K562 (cell line): ENCODE results near the gene IPPK. TPM values are rescaled to one million over a fixed set of nuclear protein-coding genes. Genes with fewer than 3 reads are reported as not detected.

Source experiments
- ATAC-seq: fragments of 200-7000 bp; cut with Tn5 transposase; 3 replicates; pipeline ENCODE4 v1.9.1; 2020; ENCODE audit warnings: moderate library complexity
- BruUV-seq: library from RNA; stranded (reverse); fragments of 400-500 nt; replicated peaks from 2 replicates; lab custom pipeline; 2021; lab: Mats Ljungman, UMichigan
- CTCF ChIA-PET: fragments of 300-600 bp; formaldehyde crosslinking; extraction: SDS; loops from one replicate; lab custom pipeline; 2021; ENCODE audit warnings: low intra/inter-chr PET ratio; lab: Yijun Ruan, JAX
- POLR2A ChIA-PET: fragments of 300-600, 350-650 bp; sonication (Branson Sonifier 250); formaldehyde crosslinking; extraction: SDS; loops from one replicate; lab custom pipeline; 2021; ENCODE audit warnings: antibody characterized with exemption, inconsistent platforms; lab: Yijun Ruan, JAX
- DNase-seq, 4 experiments: peaks; one replicate each; pipeline versions ENCODE4 v3.0.0 to v3.0.0-alpha.2; 2011 to 2018; ENCODE audit warnings: low spot score in 3 of 4, mixed read lengths in 3 of 4; ENCODE audit errors: extremely low read depth in 1 of 4
- FAIRE-seq: peaks from 2 replicates; lab custom pipeline; 2011; peaks lifted over from hg19 to GRCh38; lab: Jason Lieb, UNC
- H2AFZ ChIP-seq: 2 replicates; pipeline ENCODE4 v1.6.0; 2011; ENCODE audit warnings: low read depth, low read length, control low read depth, inconsistent platforms
- H3K27ac ChIP-seq: fragments of 200-600 bp; 3 replicates; pipeline ENCODE4 v1.8.0; 2011; ENCODE audit warnings: low read depth, mild to moderate bottlenecking, control low read depth, inconsistent platforms, low read length, moderate library complexity, mixed read lengths; ENCODE audit errors: extremely low read depth
- H3K27me3 ChIP-seq, 2 experiments: fragments of 300-600 bp in 1 of 2; 2 replicates in 1 of 2; 3 replicates in 1 of 2; pipeline versions ENCODE4 v1.6.0 to v1.8.0; 2011; ENCODE audit warnings: inconsistent platforms in 2 of 2, low read length in 2 of 2, mild to moderate bottlenecking in 1 of 2, mixed read lengths in 1 of 2, moderate library complexity in 1 of 2; ENCODE audit not compliant: control insufficient read depth in 2 of 2, insufficient read depth in 2 of 2
- H3K36me3 ChIP-seq: fragments of 300-600 bp; 3 replicates; pipeline ENCODE4 v1.8.0; 2011; ENCODE audit warnings: mild to moderate bottlenecking, low read length, inconsistent platforms; ENCODE audit not compliant: control insufficient read depth, insufficient read depth
- H3K4me1 ChIP-seq, 2 experiments: fragments of 200-600 bp in 1 of 2; replicated peaks in 1 of 2; 2 replicates in 1 of 2; 3 replicates in 1 of 2; pipeline versions ENCODE4 v1.5.1 to v1.8.0; 2011; ENCODE audit warnings: inconsistent platforms in 2 of 2, low read length in 2 of 2, mild to moderate bottlenecking in 1 of 2, mixed read lengths in 1 of 2, moderate library complexity in 1 of 2; ENCODE audit not compliant: control insufficient read depth in 2 of 2, insufficient read depth in 2 of 2
- H3K4me2 ChIP-seq: 2 replicates; pipeline ENCODE4 v1.6.1; 2011; ENCODE audit warnings: low read length, control low read depth, inconsistent platforms, mixed read lengths; ENCODE audit not compliant: insufficient read depth
- H3K4me3 ChIP-seq: fragments of 200-600 bp; sonication (generic), shearing (Covaris generic); 2 replicates; pipeline ENCODE4 v1.5.1; 2016; ENCODE audit warnings: control low read depth, inconsistent platforms
- H3K79me2 ChIP-seq: fragments of 200-600 bp; 3 replicates; pipeline ENCODE4 v1.8.0; 2011; ENCODE audit warnings: low read length, inconsistent platforms; ENCODE audit not compliant: control insufficient read depth, insufficient read depth
- H3K9ac ChIP-seq, 2 experiments: 2 replicates each; pipeline versions ENCODE4 v1.6.0 to v1.6.1; 2011; ENCODE audit warnings: low read depth in 2 of 2, low read length in 2 of 2, control low read depth in 1 of 2, inconsistent platforms in 1 of 2, mild to moderate bottlenecking in 1 of 2, mixed read lengths in 1 of 2; ENCODE audit not compliant: insufficient read depth in 1 of 2
- H3K9me1 ChIP-seq: one replicate; pipeline ENCODE4 v1.6.0; 2011; ENCODE audit warnings: inconsistent platforms, mild to moderate bottlenecking, low read length, moderate library complexity; ENCODE audit not compliant: control insufficient read depth, insufficient read depth
- H3K9me3 ChIP-seq: replicated peaks from 2 replicates; pipeline ENCODE4 v1.5.1; 2011; ENCODE audit warnings: low read depth, low read length, inconsistent platforms; ENCODE audit not compliant: control insufficient read depth, insufficient read depth
- H4K20me1 ChIP-seq: replicated peaks from 2 replicates; pipeline ENCODE4 v1.6.1; 2011; ENCODE audit warnings: low read length, inconsistent platforms, mixed read lengths; ENCODE audit not compliant: control insufficient read depth, insufficient read depth
- BMI1 ChIP-seq: fragments of 150-350 bp; IDR thresholded peaks from 2 replicates; pipeline ENCODE4 v1.6.1; 2014; ENCODE audit warnings: low read length
- CBX1 ChIP-seq: sonication (generic); IDR thresholded peaks from 2 replicates; pipeline ENCODE4 v1.6.1; 2016; ENCODE audit warnings: antibody characterized with exemption, low read depth, mild to moderate bottlenecking
- HDGF ChIP-seq: fragments of 450-650 bp; IDR thresholded peaks from 2 replicates; pipeline ENCODE4 v1.6.1; 2016
- KAT8 ChIP-seq: fragments of 450-650 bp; IDR thresholded peaks from 2 replicates; pipeline ENCODE4 v1.6.1; 2016; ENCODE audit warnings: low read depth, mild to moderate bottlenecking
- MAZ ChIP-seq, 2 experiments: fragments of 450-650 bp in 1 of 2; sonication (generic) in 1 of 2; formaldehyde crosslinking; IDR thresholded peaks in 1 of 2; conservative IDR thresholded peaks in 1 of 2; 2 replicates each; pipeline versions ENCODE4 v1.4.0 to v1.5.0; 2020; ENCODE audit warnings: mild to moderate bottlenecking in 1 of 2, missing genetic modification reagents in 1 of 2
- POLR2AphosphoS5 ChIP-seq: IDR thresholded peaks from 2 replicates; pipeline ENCODE4 v1.6.1; 2011; ENCODE audit warnings: mild to moderate bottlenecking, low read depth, low read length, moderate library complexity; ENCODE audit not compliant: control insufficient read depth, insufficient read depth
- TAF15 ChIP-seq: fragments of 200-400 bp; formaldehyde crosslinking; IDR thresholded peaks from 2 replicates; pipeline ENCODE4 v1.6.1; 2017; ENCODE audit warnings: mild to moderate bottlenecking, low read depth, low read length, moderate library complexity
- TSC22D4 ChIP-seq: fragments of 450-650 bp; IDR thresholded peaks from 2 replicates; pipeline ENCODE4 v1.6.1; 2016; ENCODE audit warnings: missing genetic modification characterization, missing biosample characterization, control low read depth
- U2AF1 ChIP-seq: fragments of 200-400 bp; formaldehyde crosslinking; optimal IDR thresholded peaks from 2 replicates; pipeline ENCODE3; 2017; ENCODE audit warnings: mild to moderate bottlenecking, low read depth, low read length, moderate library complexity
- ZBTB8A ChIP-seq: fragments of 450-650 bp; IDR thresholded peaks from 2 replicates; pipeline ENCODE4 v1.6.1; 2018; ENCODE audit warnings: mild to moderate bottlenecking, moderate library complexity; ENCODE audit not compliant: partially characterized antibody
- ZEB2 ChIP-seq: fragments of 450-650 bp; IDR thresholded peaks from 2 replicates; pipeline ENCODE4 v1.6.1; 2016
- WGBS: fragments of 100-300 bp; shearing (Covaris generic); methylation state at CpG from one replicate; pipeline ENCODE4 v1.1.6; 2016; ENCODE audit warnings: low coverage, mixed read lengths; ENCODE audit not compliant: insufficient coverage; ENCODE audit errors: missing lambda C conversion rate; 5-methylcytosine and 5-hydroxymethylcytosine counted together
- in situ Hi-C: fragments of 300-500 bp; cut with MboI; formaldehyde crosslinking; loops from 4 replicates; pipeline ENCODE4 v1.15.0; 2018; ENCODE audit warnings: inconsistent platforms, mixed read lengths
- intact Hi-C: fragments of 100-400 bp; cut with micrococcal nuclease; formaldehyde crosslinking; loops from 2 replicates; pipeline ENCODE4 v1.14.2; 2022
- polyA plus RNA-seq, 8 experiments: library from polyadenylated mRNA; depleted of rRNA in 4 of 8; stranded (reverse) in 5 of 8; unstranded in 3 of 8; fragments of >200 nt; fragmentation: Nextera tagmentation in 2 of 8; fragmentation: Illumina TruSeq in 1 of 8; extraction: Ambion mirVana in 2 of 8; extraction: Trizol in 1 of 8; gene quantifications; 2 replicates each; pipeline versions ENCODE4 v1.2.1 to v1.2.3, GENCODE V29; 2011 to 2014; ENCODE audit warnings: inconsistent platforms in 1 of 8, missing spikeins in 1 of 8
- total RNA-seq, 7 experiments: library from RNA; depleted of rRNA in 6 of 7; stranded (reverse); fragments of >200 nt in 6 of 7; fragmentation: Illumina TruSeq in 2 of 7; extraction: Trizol in 2 of 7; gene quantifications; 2 replicates each; pipeline versions ENCODE4 v1.2.1 to v1.2.3, GENCODE V29; 2011 to 2021; ENCODE audit warnings: low replicate concordance in 1 of 7
- TF ChIP-seq, protein P1 (sequence below): conservative IDR thresholded peaks from 2 replicates; pipeline ENCODE4 v1.6.1; 2011; ENCODE audit warnings: low read depth, mild to moderate bottlenecking, low read length; ENCODE audit not compliant: control insufficient read depth

Gene IPPK
- total and polyA plus RNA-seq, 9 of the 15 experiments (the other 6 are each of a cell fraction or from before 2014, with no cell fraction given): 3.1 to 22.2 (median 11.2) TPM

DNA sequence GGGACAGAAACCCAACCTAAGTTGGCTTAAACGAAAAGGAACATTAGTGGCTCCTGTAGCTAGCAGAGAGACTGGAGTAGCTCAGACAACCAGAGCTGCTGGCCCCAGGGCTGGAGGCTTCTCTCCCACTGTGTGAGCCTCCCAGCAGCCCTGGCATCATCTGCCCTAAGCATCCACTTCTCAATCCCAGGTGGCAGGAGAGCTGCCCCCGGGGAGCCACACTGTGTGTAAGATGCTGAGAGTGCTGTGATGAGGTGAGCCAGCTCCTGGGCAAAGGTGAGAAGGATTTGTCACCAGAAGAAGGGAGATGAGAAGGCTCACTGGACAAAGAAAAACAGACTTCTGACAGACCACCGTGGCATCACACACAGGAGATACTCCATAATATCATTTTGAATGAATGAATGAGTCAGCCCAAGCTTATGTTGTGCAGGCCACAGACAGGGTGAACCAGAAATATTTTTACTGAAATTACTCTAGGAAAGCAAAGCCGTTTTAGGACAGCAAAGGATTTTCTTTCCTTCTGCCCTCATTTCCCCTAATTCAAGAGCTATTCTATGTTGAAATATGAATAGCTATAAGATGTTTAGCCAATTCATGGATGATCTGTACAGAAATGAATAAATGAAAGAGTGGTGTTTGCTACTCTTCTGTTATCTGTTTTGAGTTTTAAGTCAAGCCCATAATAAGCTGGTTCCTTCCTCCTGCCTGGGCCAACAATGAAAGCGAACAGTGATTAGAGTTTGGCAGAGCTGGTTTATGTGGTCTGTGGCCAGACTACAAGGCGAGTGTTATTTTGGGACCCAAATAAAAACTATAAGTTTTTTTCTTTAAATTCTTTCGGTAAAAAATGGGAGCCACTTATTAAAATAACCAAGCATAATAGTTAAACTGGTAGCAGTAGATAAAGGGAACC, 76.7 kb downstream of the IPPK start:
- Histone ChIP-seq H3K36me3 (no peaks in the 10 kb centered on the region), H3K9me3 (no peaks in the 10 kb centered on the region), H2AFZ (no peak overlapping the region), H3K4me3 (no peak overlapping the region), H3K4me2 (no peak overlapping the region), H3K27ac (no peak overlapping the region), H3K27me3 (no peaks in the 10 kb centered on the region), H3K79me2 (no peaks in the 10 kb centered on the region), H4K20me1 (no peaks in the 10 kb centered on the region), H3K9ac (no peak overlapping the region), H3K9me1 (no peaks in the 10 kb centered on the region), H3K4me1 (no peaks in the 10 kb centered on the region; a peak in 1 of 5 replicates)
- WGBS: 24% methylated on average over 7 of the region's 7 CpGs
- no peak for DNase-seq
- ChIA-PET CTCF (no interaction called here), POLR2A (interaction anchor here (0.6 to 0.8 kb wide), 2 partner anchors 8 to 78 kb away, joined by 3 read pairs; no protein-coding TSS in a partner anchor)
- no peak for FAIRE-seq
- in situ Hi-C loops: no loop called here
- BruUV-seq: no TSS peak
- no peak for ATAC-seq
- intact Hi-C loops: no loop called here
- TF ChIP-seq ZBTB8A: no peak

DNA sequence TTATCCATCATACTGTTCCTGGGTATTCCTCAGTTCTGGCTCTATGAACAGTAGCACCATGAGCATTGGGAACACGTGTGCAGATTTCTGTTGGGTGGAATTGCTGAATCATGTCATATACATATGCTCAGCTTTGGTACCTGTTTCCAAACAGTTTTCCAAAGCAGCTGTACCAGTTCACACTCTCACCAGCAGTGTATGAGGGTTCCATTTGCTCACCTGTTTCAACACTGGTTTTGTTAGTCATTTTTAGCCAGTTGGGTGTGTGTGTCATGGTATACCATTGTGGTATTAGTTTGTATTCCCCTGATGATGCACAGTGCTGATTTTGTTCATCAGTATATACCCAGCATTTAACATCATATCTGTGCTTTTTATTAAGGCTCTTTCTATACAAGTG, 77.4 kb downstream of the IPPK start:
- H3K9ac ChIP-seq: no peak overlapping the region
- 13% methylated on average over 1 of the region's 1 CpG for WGBS
- POLR2A ChIA-PET: interaction anchor here (0.6 kb wide), 1 partner anchor 79 kb away, joined by 3 read pairs; no protein-coding TSS in a partner anchor
- TF ChIP-seq MAZ (CRISPR knock-in tag; conservative IDR thresholded peaks at IDR 0.05 in 1 of 2, IDR thresholded peaks at IDR 0.05 in 1 of 2): no peak
- TF ChIP-seq, protein P1, sequence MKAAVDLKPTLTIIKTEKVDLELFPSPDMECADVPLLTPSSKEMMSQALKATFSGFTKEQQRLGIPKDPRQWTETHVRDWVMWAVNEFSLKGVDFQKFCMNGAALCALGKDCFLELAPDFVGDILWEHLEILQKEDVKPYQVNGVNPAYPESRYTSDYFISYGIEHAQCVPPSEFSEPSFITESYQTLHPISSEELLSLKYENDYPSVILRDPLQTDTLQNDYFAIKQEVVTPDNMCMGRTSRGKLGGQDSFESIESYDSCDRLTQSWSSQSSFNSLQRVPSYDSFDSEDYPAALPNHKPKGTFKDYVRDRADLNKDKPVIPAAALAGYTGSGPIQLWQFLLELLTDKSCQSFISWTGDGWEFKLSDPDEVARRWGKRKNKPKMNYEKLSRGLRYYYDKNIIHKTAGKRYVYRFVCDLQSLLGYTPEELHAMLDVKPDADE: no peak
- no peak for TF ChIP-seq U2AF1
- TF ChIP-seq ZEB2: no peak
- TF ChIP-seq TAF15: no peak
- TF ChIP-seq KAT8: no peak
- no peak for TF ChIP-seq BMI1
- no peak for TF ChIP-seq TSC22D4
- no peak for TF ChIP-seq POLR2AphosphoS5
- no peak for TF ChIP-seq CBX1
- no peak for TF ChIP-seq HDGF

More for the DNA sequence above, 77.4 kb downstream of the IPPK start:
- H3K27me3 ChIP-seq: no peaks in the 10 kb centered on the region
- H3K36me3 ChIP-seq: no peaks in the 10 kb centered on the region
- H3K4me2 ChIP-seq: no peak overlapping the region
- H3K9me3 ChIP-seq: no peaks in the 10 kb centered on the region
- H4K20me1 ChIP-seq: no peaks in the 10 kb centered on the region
- no peak overlapping the region for H3K27ac ChIP-seq
- in situ Hi-C loops (no loop called here), intact Hi-C loops (no loop called here)
- CTCF ChIA-PET: no interaction called here
- FAIRE-seq: no peak
- H3K4me3 ChIP-seq: no peak overlapping the region
- no peaks in the 10 kb centered on the region for H3K9me1 ChIP-seq
- H2AFZ ChIP-seq: no peak overlapping the region
- DNase-seq: no peak
- no TSS peak for BruUV-seq
- no peaks in the 10 kb centered on the region; a peak in 1 of 5 replicates for H3K4me1 ChIP-seq
- H3K79me2 ChIP-seq: no peaks in the 10 kb centered on the region
- ATAC-seq: no peak
